Omental fat pad (tissue), 4 donors: ENCODE results near the gene GRB2. TPM values are rescaled to one million over a fixed set of nuclear protein-coding genes. Genes with fewer than 3 reads are reported as not detected.

Source experiments
- ATAC-seq: fragments of 150-250 bp; one replicate; pipeline ENCODE4 v1.9.1; 2016; ENCODE audit warnings: mild to moderate bottlenecking, moderate library complexity; ENCODE audit not compliant: low FRiP score
- DNase-seq: peaks from one replicate; pipeline ENCODE4 v3.0.0-alpha.2; 2019; ENCODE audit warnings: low spot score
- total RNA-seq, 4 donors: library from RNA; depleted of rRNA; stranded (reverse); fragments of >200 nt; gene quantifications; one replicate each; pipeline ENCODE4 v1.1.0, GENCODE V29; 2016
- TF ChIP-seq, protein P1 (sequence below), 3 donors: fragments of 450-650 bp; IDR thresholded peaks; one replicate each; pipeline ENCODE4 v1.5.1; 2016 to 2017; ENCODE audit warnings: antibody characterized with exemption in 3 of 3, mild to moderate bottlenecking in 3 of 3, moderate library complexity in 2 of 3

The GRB2 gene
- total RNA-seq, 4 donors from 2014 or later, result 87.4 to 152 (median 108) TPM

- DNase-seq (no peak), ATAC-seq (no peak)
- TF ChIP-seq, protein P1, sequence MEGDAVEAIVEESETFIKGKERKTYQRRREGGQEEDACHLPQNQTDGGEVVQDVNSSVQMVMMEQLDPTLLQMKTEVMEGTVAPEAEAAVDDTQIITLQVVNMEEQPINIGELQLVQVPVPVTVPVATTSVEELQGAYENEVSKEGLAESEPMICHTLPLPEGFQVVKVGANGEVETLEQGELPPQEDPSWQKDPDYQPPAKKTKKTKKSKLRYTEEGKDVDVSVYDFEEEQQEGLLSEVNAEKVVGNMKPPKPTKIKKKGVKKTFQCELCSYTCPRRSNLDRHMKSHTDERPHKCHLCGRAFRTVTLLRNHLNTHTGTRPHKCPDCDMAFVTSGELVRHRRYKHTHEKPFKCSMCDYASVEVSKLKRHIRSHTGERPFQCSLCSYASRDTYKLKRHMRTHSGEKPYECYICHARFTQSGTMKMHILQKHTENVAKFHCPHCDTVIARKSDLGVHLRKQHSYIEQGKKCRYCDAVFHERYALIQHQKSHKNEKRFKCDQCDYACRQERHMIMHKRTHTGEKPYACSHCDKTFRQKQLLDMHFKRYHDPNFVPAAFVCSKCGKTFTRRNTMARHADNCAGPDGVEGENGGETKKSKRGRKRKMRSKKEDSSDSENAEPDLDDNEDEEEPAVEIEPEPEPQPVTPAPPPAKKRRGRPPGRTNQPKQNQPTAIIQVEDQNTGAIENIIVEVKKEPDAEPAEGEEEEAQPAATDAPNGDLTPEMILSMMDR (IDR thresholded peaks at IDR 0.05), result no peak
These were observed 11.1 kb downstream of the GRB2 start for GRCh38 chr17:75394332-75394918.

GRCh38 chr17:75393523-75394331 is 11.8 kb downstream of the GRB2 start:
- TF ChIP-seq, protein P1 (IDR thresholded peaks at IDR 0.05), result no peak
- ATAC-seq, result peak; percentile 100

DNA sequence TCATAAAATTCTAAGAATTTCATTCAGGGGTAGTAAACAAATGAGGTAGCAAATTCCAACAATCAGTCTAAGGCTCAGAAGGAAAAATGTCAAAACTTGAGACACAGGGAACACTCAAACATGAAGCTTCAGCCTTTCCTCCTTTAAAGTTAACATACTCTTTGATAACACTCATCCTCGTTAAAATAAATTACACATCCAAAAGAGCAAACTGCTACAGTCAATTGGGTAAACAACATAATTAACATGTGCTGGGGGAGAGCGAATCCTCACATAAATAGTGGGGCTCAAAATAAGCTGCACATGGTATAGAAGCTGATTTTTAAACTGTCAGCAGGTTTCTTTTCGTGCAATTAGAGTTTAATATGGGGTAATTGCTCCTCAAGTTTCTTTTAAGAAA is 12.9 kb downstream of the GRB2 start:
- TF ChIP-seq, protein P1 (IDR thresholded peaks at IDR 0.05), result no peak
- ATAC-seq (no peak), DNase-seq (no peak)

More at GRCh38 chr17:75393523-75394331, 11.8 kb downstream of the GRB2 start:
- peak; percentile 95 for DNase-seq

GRCh38 chr17:75390982-75391381 is 14.5 kb downstream of the GRB2 start:
- TF ChIP-seq, protein P1 (IDR thresholded peaks at IDR 0.05), result no peak

GRCh38 chr17:75388476-75389030 is 16.9 kb downstream of the GRB2 start:
- DNase-seq, result no peak
- TF ChIP-seq, protein P1 (IDR thresholded peaks at IDR 0.05), result no peak
- no peak for ATAC-seq

More at GRCh38 chr17:75390982-75391381, 14.5 kb downstream of the GRB2 start:
- ATAC-seq, result no peak
- no peak for DNase-seq

DNA sequence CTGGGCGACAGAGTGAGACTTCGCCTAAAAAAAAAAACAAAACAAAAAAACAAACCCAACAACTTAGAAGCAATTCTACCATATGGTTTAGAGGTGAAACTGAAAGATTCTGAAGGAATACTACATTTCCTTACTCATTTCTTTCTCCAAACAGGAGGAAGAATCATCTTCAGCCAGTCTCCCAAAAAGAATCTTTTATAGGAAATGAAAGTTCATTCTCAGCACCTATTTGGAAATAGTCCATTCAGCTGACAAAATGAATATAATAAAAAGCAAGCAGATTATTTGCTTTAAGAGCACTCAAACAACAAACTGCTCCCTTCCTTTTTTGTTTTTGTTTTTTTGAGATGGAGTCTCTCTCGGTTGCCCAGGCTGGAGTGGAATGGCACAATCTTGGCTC is 17.7 kb downstream of the GRB2 start:
- DNase-seq (no peak), ATAC-seq (no peak)
- TF ChIP-seq, protein P1 (IDR thresholded peaks at IDR 0.05), result no peak
